Caco-2 (cell line): ENCODE data around the gene EGFL8. TPM values are rescaled to one million over a fixed set of nuclear protein-coding genes. Genes with fewer than 3 reads are reported as not detected.
A peak's percentile ranks its signal among the peaks of the same experiment; 100 is the strongest.

Experiments
- BruUV-seq: library from RNA; stranded (reverse); fragments of 400-500 nt; replicated peaks from 2 replicates; lab custom pipeline; 2021; lab: Mats Ljungman, UMichigan
- CTCF ChIA-PET: fragments of 300-600 bp; sonication (Branson Sonifier 250); formaldehyde crosslinking; loops from one replicate; lab custom pipeline; 2022; ENCODE audit warnings: antibody characterized with exemption; lab: Charles Lee
- POLR2A ChIA-PET: fragments of 300-600 bp; sonication (Branson Sonifier 250); formaldehyde crosslinking; loops from one replicate; lab custom pipeline; 2022; ENCODE audit warnings: antibody characterized with exemption; lab: Charles Lee
- DNase-seq, 2 experiments: peaks; one replicate each; pipeline versions ENCODE4 v3.0.0 to v3.0.0-alpha.2; 2020 to 2022
- H3K27me3 ChIP-seq: replicated peaks from 2 replicates; pipeline ENCODE4 v1.6.0; 2011; ENCODE audit warnings: low read length; ENCODE audit not compliant: control insufficient read depth, insufficient read depth
- H3K36me3 ChIP-seq: 2 replicates; pipeline ENCODE4 v1.5.1; 2011; ENCODE audit warnings: low read length; ENCODE audit not compliant: control insufficient read depth, insufficient read depth
- H3K4me1 ChIP-seq: fragments of 250-450 bp; sonication (Bioruptor Pico); 2 replicates; pipeline ENCODE4 v1.5.1; 2020; ENCODE audit warnings: mild to moderate bottlenecking
- H3K4me3 ChIP-seq: 2 replicates; pipeline ENCODE4 v1.5.1; 2011; ENCODE audit warnings: low read depth, mild to moderate bottlenecking, control low read depth, low read length
- H3K9me3 ChIP-seq: fragments of 250-450 bp; sonication (Bioruptor Pico); 2 replicates; pipeline ENCODE4 v1.5.1; 2020; ENCODE audit warnings: mild to moderate bottlenecking, moderate library complexity
- H3K27ac Mint-ChIP-seq: one replicate; pipeline ENCODE4 v1.8.0; 2022; ENCODE audit warnings: mixed read lengths; ENCODE audit not compliant: unreplicated experiment
- H3K27me3 Mint-ChIP-seq: one replicate; pipeline ENCODE4 v1.8.0; 2022; ENCODE audit warnings: mixed read lengths; ENCODE audit not compliant: insufficient read depth, unreplicated experiment
- H3K36me3 Mint-ChIP-seq: one replicate; pipeline ENCODE4 v1.8.0; 2022; ENCODE audit warnings: mild to moderate bottlenecking, mixed read lengths; ENCODE audit not compliant: insufficient read depth, unreplicated experiment
- H3K4me1 Mint-ChIP-seq: one replicate; pipeline ENCODE4 v1.8.0; 2022; ENCODE audit warnings: low read depth, mixed read lengths; ENCODE audit not compliant: unreplicated experiment
- H3K4me3 Mint-ChIP-seq: one replicate; pipeline ENCODE4 v1.8.0; 2022; ENCODE audit warnings: mild to moderate bottlenecking, moderate library complexity, mixed read lengths; ENCODE audit not compliant: unreplicated experiment
- H3K9me3 Mint-ChIP-seq: one replicate; pipeline ENCODE4 v1.8.0; 2022; ENCODE audit warnings: mixed read lengths; ENCODE audit not compliant: unreplicated experiment
- CTCF ChIP-seq, 2 experiments: fragments of 200-600 bp in 1 of 2; IDR thresholded peaks; 1 replicate in 1 of 2; 2 replicates in 1 of 2; pipeline versions ENCODE4 v1.5.1 to v1.8.0; 2011 to 2022; ENCODE audit warnings: antibody characterized with exemption in 1 of 2, control low read depth in 1 of 2, inconsistent platforms in 1 of 2, low read depth in 1 of 2, low read length in 1 of 2, mild to moderate bottlenecking in 1 of 2, moderate library complexity in 1 of 2; ENCODE audit not compliant: insufficient read depth in 1 of 2, severe bottlenecking in 1 of 2, unreplicated experiment in 1 of 2
- intact Hi-C: fragments of 100-400 bp; cut with micrococcal nuclease; formaldehyde crosslinking; loops from one replicate; pipeline ENCODE4 v1.10.0; 2022; ENCODE audit not compliant: unreplicated experiment
- total RNA-seq: library from RNA; stranded (reverse); gene quantifications from 2 replicates; pipeline ENCODE4 v1.2.3, GENCODE V29; 2022

EGFL8 gene
- total RNA-seq, 1 experiment from 2014 or later = 45.0 TPM

DNA sequence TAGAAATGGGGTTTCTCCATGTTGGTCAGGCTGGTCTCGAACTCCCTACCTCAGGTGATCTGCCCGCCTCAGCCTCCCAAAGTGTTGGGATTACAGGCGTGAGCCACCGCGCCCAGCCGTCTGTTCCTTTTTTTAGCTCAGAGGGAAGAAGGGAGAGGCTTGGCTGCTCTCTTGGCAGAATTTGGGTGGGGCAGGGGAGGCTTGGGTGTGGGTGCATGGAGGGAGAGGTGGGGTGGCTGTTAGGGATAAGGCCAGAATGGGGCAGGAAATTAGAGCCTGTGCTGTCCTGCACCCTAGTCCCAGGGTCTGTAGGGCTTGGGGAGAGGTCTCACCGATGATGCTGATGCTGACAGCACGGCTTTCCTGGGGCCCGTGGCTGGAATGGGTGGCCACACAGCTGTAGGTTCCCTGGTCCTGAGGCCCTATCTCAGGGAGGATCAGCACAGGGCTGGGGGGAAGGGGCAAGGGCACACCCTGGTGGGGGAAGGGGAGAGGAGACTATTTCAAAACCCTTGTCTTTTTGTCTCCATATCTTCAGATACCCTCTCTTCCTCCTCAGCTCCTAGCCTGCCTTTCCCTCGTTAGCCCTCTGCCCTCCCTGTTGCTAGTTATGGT lies 17.6 kb downstream of the EGFL8 start:
- BruUV-seq = no TSS peak
- peaks cover 66% of the 10 kb centered on the region for H3K36me3 Mint-ChIP-seq
- TF ChIP-seq CTCF (IDR thresholded peaks at IDR 0.05; ENCODE audit: insufficient read depth in 1 of 2, low read depth in 1 of 2, low read length in 1 of 2, severe bottlenecking in 1 of 2, unreplicated experiment in 1 of 2) = no peak
- ChIA-PET CTCF (interaction anchor here (0.8 to 1.2 kb wide), 2 partner anchors 14 kb away, joined by 3 to 4 read pairs; no protein-coding TSS in a partner anchor), POLR2A (no interaction called here)
- no peak overlapping the region for H3K4me3 ChIP-seq
- intact Hi-C loops = no loop called here
- no peak for DNase-seq
- H3K27me3 ChIP-seq = no peaks in the 10 kb centered on the region
- no peaks in the 10 kb centered on the region for H3K27me3 Mint-ChIP-seq
- no peak overlapping the region for H3K27ac Mint-ChIP-seq
- peaks cover 1% of the 10 kb centered on the region for H3K36me3 ChIP-seq
- no peak overlapping the region for H3K4me3 Mint-ChIP-seq
- H3K4me1 Mint-ChIP-seq = peaks cover 33% of the 10 kb centered on the region
- no peaks in the 10 kb centered on the region for H3K9me3 ChIP-seq
- H3K4me1 ChIP-seq = peaks cover 9% of the 10 kb centered on the region
- no peaks in the 10 kb centered on the region for H3K9me3 Mint-ChIP-seq

GRCh38 chr6:32182555-32182981 lies 18.2 kb downstream of the EGFL8 start:
- no peak for TF ChIP-seq CTCF (IDR thresholded peaks at IDR 0.05; ENCODE audit: insufficient read depth in 1 of 2, low read depth in 1 of 2, low read length in 1 of 2, severe bottlenecking in 1 of 2, unreplicated experiment in 1 of 2)
- intact Hi-C loops = no loop called here

GRCh38 chr6:32183030-32183429 lies 18.6 kb downstream of the EGFL8 start:
- no peak for TF ChIP-seq CTCF (IDR thresholded peaks at IDR 0.05; ENCODE audit: insufficient read depth in 1 of 2, low read depth in 1 of 2, low read length in 1 of 2, severe bottlenecking in 1 of 2, unreplicated experiment in 1 of 2)
- Mint-ChIP-seq H3K36me3 (peaks cover 67% of the 10 kb centered on the region), H3K9me3 (no peaks in the 10 kb centered on the region), H3K4me3 (no peak overlapping the region), H3K27ac (peak overlapping the region; percentile 58), H3K4me1 (peaks cover 31% of the 10 kb centered on the region), H3K27me3 (no peaks in the 10 kb centered on the region)
- no TSS peak for BruUV-seq
- Histone ChIP-seq H3K9me3 (no peaks in the 10 kb centered on the region), H3K27me3 (no peaks in the 10 kb centered on the region), H3K4me1 (peaks cover 8% of the 10 kb centered on the region), H3K4me3 (no peak overlapping the region), H3K36me3 (peaks cover 3% of the 10 kb centered on the region)
- DNase-seq = no peak
- POLR2A ChIA-PET = no interaction called here
- CTCF ChIA-PET = interaction anchor here (0.8 kb wide), 1 partner anchor 13 kb away, joined by 4 read pairs; no protein-coding TSS in a partner anchor
- intact Hi-C loops = no loop called here

More at GRCh38 chr6:32182555-32182981, 18.2 kb downstream of the EGFL8 start:
- H3K4me3 Mint-ChIP-seq = no peak overlapping the region
- BruUV-seq = no TSS peak
- Histone ChIP-seq H3K36me3 (peaks cover 1% of the 10 kb centered on the region), H3K4me3 (no peak overlapping the region), H3K9me3 (no peaks in the 10 kb centered on the region), H3K4me1 (peaks cover 8% of the 10 kb centered on the region), H3K27me3 (no peaks in the 10 kb centered on the region)
- H3K9me3 Mint-ChIP-seq = no peaks in the 10 kb centered on the region
- H3K36me3 Mint-ChIP-seq = peaks cover 68% of the 10 kb centered on the region
- H3K4me1 Mint-ChIP-seq = peaks cover 31% of the 10 kb centered on the region
- ChIA-PET POLR2A (no interaction called here), CTCF (interaction anchor here (0.8 kb wide), 1 partner anchor 13 kb away, joined by 4 read pairs; no protein-coding TSS in a partner anchor)
- DNase-seq = no peak
- no peaks in the 10 kb centered on the region for H3K27me3 Mint-ChIP-seq
- no peak overlapping the region for H3K27ac Mint-ChIP-seq
